HG03432 (cell line): ENCODE data around the gene C3AR1.
"Not testable (repeated sequence)": the region's sequence is repeated elsewhere in the genome, so short reads cannot be mapped to it uniquely, and the experiment has no call there.

Source experiments
- ATAC-seq: cut with Tn5 transposase; IDR thresholded peaks from one replicate; pipeline ENCODE4 v1.9.1; 2021; ENCODE audit warnings: mild to moderate bottlenecking, moderate library complexity; ENCODE audit not compliant: unreplicated experiment

Gene C3AR1

GRCh38 chr12:8065991-8066594, at the start of gene C3AR1:
C3AR1 (minus strand) TSS chr12:8066359; CDS start chr12:8060185, 6,174 bp downstream.
- ATAC-seq: peak; percentile 76

DNA sequence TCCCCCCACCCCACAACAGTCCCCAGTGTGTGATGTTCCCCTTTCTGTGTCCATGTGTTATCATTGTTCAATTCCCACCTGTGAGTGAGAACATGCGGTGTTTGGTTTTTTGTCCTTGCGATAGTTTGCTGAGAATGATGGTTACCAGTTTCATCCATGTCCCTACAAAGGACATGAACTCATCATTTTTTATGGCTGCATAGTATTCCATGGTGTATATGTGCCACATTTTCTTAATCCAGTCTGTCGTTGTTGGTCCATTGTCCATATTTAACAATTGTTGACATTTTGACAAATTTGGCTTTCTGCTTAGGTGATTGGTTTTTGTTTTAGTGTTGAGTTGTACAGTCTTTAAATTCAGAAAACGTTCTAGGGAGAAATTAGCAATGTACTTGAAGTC, 47.0 kb upstream of the C3AR1 start:
- not testable (repeated sequence) for ATAC-seq

DNA sequence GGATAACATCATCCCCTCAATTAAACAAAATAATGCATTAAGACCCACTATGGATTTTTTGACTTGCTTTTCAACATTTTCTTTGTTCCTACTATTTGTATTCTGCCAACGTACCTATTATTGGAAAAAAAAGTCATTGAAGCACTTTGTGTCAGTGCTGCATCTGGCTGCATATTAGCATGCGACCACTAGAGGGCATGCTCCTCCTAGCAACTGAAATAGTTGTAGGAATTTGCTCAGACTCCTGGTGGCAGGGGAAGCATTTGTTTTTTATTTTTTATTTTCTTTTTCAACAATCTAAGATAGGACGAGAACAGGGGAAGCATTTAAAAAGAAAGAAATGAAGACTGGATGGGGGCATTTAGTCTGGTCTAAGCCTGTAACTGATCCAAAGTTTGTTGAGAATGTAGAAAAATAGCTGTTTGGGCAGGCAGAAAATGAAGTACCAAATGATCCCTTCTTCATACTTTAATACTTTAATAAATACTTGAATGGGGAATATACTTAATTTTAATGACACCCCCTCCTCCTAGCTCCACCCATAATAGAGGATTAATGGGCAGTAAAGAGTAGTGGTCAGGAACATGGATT, 42.7 kb upstream of the C3AR1 start:
- no peak for ATAC-seq

- no peak for ATAC-seq
Observed at GRCh38 chr12:8099235-8099634, 33.1 kb upstream of the C3AR1 start.

DNA sequence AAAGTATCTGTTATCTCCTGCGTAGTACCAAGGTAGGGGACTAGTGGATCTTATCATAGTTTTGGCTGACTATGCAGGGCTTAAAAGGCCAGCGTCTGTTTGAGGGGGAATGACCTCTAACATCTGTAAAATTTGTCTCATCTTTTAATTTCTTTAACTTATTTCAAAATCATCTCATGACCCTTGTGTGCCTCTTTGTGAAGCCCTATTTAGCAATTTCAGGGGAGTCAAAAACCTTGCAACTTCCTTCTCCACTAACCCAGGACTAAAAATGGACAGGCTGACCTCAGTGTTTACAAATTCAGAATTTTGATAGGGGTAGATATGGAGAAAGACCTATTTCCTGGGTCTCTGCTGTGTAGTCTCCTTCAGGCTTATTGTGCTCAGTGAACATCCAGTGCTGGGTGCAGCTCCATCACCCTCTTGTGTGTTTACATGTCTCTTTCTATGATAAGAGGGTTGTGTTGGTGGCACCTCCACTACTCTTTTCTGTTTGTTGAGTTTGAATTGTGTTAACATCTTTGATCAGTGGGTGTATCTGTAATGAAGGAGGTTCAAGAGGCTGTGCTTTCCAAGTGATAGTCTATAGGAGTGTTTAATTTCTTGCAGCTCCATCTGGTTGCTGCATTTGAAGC, 30.2 kb upstream of the C3AR1 start:
- no peak for ATAC-seq

GRCh38 chr12:8093291-8093690, 27.1 kb upstream of the C3AR1 start:
- ATAC-seq: no peak

DNA sequence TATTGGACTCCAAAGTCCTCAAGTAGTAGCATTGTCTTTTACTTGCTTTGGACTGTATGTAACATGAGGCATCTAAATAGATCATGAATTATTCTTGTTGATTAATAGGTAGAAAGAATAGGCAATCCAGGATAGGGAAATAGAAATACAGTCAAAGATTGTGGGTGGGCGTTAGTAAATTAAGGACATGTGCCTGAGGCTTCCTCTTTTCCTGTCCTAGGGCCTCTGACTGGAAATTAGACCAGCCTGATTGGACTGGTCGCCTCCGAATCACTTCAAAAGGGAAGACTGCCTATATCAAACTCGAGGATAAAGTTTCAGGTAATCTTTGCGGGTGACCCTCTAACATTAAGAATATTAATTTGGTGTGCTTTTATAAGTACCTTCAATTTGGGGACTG, 23.6 kb upstream of the C3AR1 start:
- ATAC-seq: no peak

DNA sequence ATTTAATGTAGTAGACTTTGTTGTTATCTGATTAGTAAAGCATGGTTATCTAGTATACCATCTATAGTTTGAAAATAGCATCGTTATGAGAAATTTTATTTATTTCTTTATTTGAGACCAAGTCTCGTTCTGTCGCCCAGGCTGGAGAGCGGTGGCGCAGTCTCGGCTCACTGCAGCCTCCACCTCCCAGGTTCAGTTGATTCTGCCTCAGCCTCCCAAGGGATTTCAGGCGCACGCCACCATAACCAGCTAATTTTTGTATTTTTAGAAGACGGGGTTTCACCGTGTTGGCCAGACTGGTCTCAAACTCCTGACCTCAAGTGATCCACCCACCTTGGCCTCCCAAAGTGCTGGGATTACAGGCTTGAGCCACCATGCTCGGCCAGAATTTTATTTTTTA, 23.1 kb upstream of the C3AR1 start:
- ATAC-seq: not testable (repeated sequence)

GRCh38 chr12:8088574-8088973, 22.4 kb upstream of the C3AR1 start:
- no peak for ATAC-seq

GRCh38 chr12:8087666-8088065, 21.5 kb upstream of the C3AR1 start:
- no peak for ATAC-seq

DNA sequence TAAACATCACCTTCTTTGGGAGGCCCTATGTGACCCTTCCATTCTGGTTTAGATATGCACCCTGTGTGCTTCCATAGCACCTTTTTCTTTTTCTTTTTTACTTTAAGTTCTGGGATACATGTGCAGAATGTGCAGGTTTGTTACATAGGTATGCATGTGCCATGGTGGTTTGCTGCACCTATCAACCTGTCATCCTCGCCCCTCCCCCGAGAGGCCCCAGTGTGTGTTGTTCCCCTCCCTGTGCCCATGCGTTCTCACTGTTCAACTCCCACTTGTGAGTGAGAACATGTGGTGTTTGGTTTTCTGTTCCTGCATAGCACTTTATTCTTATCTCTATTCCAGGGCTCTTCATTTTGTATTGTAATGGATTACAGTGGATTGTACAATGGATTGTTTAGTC, 18.2 kb upstream of the C3AR1 start:
- ATAC-seq: not testable (repeated sequence)

GRCh38 chr12:8082808-8083100, 16.6 kb upstream of the C3AR1 start:
- no peak for ATAC-seq

- ATAC-seq: no peak
Observed at GRCh38 chr12:8081251-8081920, 15.2 kb upstream of the C3AR1 start.

DNA sequence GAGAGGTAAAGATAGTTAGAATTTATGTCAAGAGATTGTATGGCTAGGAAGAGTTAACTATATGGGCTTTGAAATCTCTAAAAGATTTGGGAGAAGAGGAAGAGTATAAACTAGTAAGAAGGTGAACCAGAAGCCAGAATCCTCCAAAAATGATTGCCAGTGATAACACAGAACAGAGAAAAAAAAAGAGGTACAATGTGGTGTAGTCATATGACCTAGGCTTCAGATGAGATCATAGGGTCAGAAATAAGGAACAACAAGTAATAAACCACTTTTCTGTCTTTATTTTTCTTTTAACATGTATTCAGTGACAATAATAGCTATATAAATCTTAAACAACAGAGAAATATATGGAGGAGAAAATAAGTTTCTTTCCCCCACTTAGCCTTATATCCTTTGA, 14.0 kb upstream of the C3AR1 start:
- ATAC-seq: no peak

DNA sequence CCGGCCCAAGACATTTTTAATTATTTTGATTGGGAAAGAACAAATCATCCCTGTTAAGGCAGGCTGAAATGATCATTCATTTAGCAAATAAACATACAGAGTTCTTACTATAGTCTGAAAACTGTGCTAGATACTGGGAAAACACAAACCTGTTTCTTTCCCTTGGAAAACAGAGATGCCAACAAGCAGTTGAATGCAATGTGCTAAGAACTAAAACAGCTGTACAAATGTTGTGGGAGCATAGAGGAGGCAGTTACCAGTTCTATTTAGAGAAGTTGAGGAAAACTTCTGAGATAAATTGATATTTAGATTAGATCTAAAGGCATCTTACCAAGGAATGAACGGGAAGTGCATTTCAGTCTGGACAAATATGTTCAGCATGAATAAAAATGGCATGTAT, 12.8 kb upstream of the C3AR1 start:
- no peak for ATAC-seq

DNA sequence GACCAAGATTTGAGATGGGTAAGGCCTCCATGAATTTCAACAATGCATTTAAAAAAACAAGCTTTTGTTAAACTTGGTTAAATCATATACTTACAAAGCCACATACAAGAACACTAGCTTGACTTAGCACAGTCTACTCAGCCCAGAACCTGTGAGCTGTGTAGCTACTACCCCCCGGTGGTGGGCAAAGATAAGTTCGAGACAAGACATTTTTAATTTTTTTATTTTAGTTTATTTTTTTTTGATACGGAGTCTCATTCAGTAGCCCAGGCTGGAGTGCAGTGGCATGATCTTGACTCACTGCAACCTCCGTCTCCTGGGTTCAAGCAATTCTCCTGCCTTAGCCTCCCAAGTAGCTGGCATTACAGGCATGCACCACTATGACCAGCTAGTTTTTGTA, 12.2 kb upstream of the C3AR1 start:
- ATAC-seq: no peak

- ATAC-seq: no peak
Observed at GRCh38 chr12:8077207-8077606, 11.0 kb upstream of the C3AR1 start.

DNA sequence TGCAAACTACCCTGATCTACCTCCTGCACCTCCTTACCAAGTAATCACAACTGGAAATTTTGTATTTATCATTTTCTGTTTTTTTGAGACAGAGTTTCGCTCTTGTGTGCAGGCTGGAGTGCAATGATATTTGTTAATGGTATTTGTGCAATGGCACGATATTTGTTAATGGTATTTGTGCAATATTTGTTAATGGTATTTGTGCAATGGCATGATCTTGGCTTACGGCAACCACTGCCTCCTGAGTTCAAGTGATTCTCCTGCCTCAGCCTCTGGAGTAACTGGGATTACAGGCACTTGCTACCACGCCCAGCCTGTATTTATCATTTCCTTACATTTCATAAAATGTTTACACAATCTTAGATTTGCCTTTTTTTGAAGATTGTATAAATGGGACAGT, 10.2 kb upstream of the C3AR1 start:
- no peak for ATAC-seq

DNA sequence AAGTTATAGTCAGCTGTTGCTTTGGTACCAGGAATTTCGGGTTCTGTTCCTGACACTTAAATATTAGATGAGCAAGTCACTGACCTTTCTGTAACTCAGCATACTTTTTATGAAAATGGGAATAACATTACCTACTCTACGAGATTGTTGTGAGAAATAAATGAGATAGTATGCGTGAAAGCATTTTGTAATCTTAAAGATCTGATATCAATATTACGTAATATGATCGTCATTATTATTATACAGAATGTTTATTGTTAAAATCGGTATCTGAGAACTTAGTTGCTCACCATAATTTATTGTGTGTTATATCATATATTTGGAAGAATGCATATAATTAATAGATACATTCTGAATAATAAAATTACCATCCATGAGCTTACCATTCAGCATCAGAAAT, 9.8 kb upstream of the C3AR1 start:
- ATAC-seq: no peak

GRCh38 chr12:8071820-8072219, 5.7 kb upstream of the C3AR1 start:
- ATAC-seq: not testable (repeated sequence)

GRCh38 chr12:8069582-8069981, 3.4 kb upstream of the C3AR1 start:
- no peak for ATAC-seq

DNA sequence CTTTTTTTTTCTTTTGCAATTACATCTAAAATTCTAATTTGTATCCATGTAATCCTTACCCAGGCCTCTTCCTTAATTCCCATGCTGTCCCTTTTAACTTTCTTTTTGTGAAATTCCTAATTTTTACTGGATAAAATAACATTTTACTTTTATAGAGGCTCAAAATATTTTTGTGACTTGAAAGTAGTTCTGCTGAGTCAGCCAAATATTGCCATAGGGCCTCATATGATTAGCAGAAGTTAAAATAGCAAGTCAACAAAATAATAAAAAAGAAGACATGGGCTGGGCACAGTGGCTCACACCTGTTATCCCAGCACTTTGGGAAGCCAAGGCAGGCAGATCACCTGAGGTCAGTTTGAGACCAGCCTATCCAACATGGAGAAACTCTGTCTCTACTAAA, 2.0 kb downstream of the C3AR1 start:
- no peak for ATAC-seq
